Measurements from ENCODE around the gene GLT6D1. TPM values are rescaled to one million over a fixed set of nuclear protein-coding genes. Genes with fewer than 3 reads are reported as not detected.

Gene GLT6D1
- total RNA-seq, 1 experiment from 2014 or later = not detected

- Histone ChIP-seq H2AFZ (no peak overlapping the region), H3K79me2 (ENCODE audit: low read depth) (no peaks in the 10 kb centered on the region), H3K9me2 (ENCODE audit: insufficient read depth) (no peaks in the 10 kb centered on the region), H3K4me1 (replicated peaks; ENCODE audit: insufficient read depth) (no peaks in the 10 kb centered on the region), H3K4me3 (no peak overlapping the region), H3K9me3 (ENCODE audit: insufficient read depth, low read depth) (no peaks in the 10 kb centered on the region), H3K4me2 (no peak overlapping the region), H3K27ac (no peak overlapping the region), H3K36me3 (ENCODE audit: low read depth) (no peaks in the 10 kb centered on the region), H3F3A (ENCODE audit: insufficient read depth, low read depth) (no peaks in the 10 kb centered on the region), H4K20me1 (ENCODE audit: insufficient read depth) (no peaks in the 10 kb centered on the region), H3K27me3 (ENCODE audit: insufficient read depth, low read depth) (peaks cover 76% of the 10 kb centered on the region)
- BruUV-seq (replicated peaks) = no TSS peak
- ChIA-PET POLR2A (ENCODE audit: unreplicated experiment) (interaction anchor here (0.6 kb wide), 1 partner anchor 584 kb away, joined by 4 read pairs; no protein-coding TSS in a partner anchor), CTCF (no interaction called here)
- TF ChIP-seq EZH2 (IDR thresholded peaks at IDR 0.05; ENCODE audit: low read depth) (no peak), CTCF (conservative IDR thresholded peaks at IDR 0.05) (no peak)
- intact Hi-C loops (cut with micrococcal nuclease; ENCODE audit: unreplicated experiment) = no loop called here
- no peak for DNase-seq
These were observed 39.1 kb upstream of the GLT6D1 start for GRCh38 chr9:135678236-135679017.

- TF ChIP-seq CTCF (conservative IDR thresholded peaks at IDR 0.05) = no peak
- no peak overlapping the region for H3K27ac ChIP-seq
- H3K79me2 ChIP-seq (ENCODE audit: low read depth) = no peaks in the 10 kb centered on the region
- POLR2A ChIA-PET (ENCODE audit: unreplicated experiment) = no interaction called here
- H3K36me3 ChIP-seq (ENCODE audit: low read depth) = no peaks in the 10 kb centered on the region
- CTCF ChIA-PET = no interaction called here
- H3K4me2 ChIP-seq = no peak overlapping the region
- DNase-seq = no peak
- H3K27me3 ChIP-seq (ENCODE audit: insufficient read depth, low read depth) = peaks cover 74% of the 10 kb centered on the region
- no peaks in the 10 kb centered on the region for H3K9me2 ChIP-seq (ENCODE audit: insufficient read depth)
- H3F3A ChIP-seq (ENCODE audit: insufficient read depth, low read depth) = no peaks in the 10 kb centered on the region
- H3K4me3 ChIP-seq = no peak overlapping the region
- H3K4me1 ChIP-seq (replicated peaks; ENCODE audit: insufficient read depth) = no peaks in the 10 kb centered on the region
- H3K9me3 ChIP-seq (ENCODE audit: insufficient read depth, low read depth) = no peaks in the 10 kb centered on the region
- no peak overlapping the region for H2AFZ ChIP-seq
- no TSS peak for BruUV-seq (replicated peaks)
- intact Hi-C loops (cut with micrococcal nuclease; ENCODE audit: unreplicated experiment) = no loop called here
- no peaks in the 10 kb centered on the region for H4K20me1 ChIP-seq (ENCODE audit: insufficient read depth)
These were observed 38.4 kb upstream of the GLT6D1 start for GRCh38 chr9:135677641-135678168.

- H4K20me1 ChIP-seq (ENCODE audit: insufficient read depth) = no peaks in the 10 kb centered on the region
- ChIA-PET POLR2A (ENCODE audit: unreplicated experiment) (no interaction called here), CTCF (no interaction called here)
- intact Hi-C loops (cut with micrococcal nuclease; ENCODE audit: unreplicated experiment) = no loop called here
- H3K9me2 ChIP-seq (ENCODE audit: insufficient read depth) = no peaks in the 10 kb centered on the region
- H3K27me3 ChIP-seq (ENCODE audit: insufficient read depth, low read depth) = peaks cover 72% of the 10 kb centered on the region
- no peaks in the 10 kb centered on the region for H3K36me3 ChIP-seq (ENCODE audit: low read depth)
- no peaks in the 10 kb centered on the region for H3K79me2 ChIP-seq (ENCODE audit: low read depth)
- H2AFZ ChIP-seq = no peak overlapping the region
- H3K4me2 ChIP-seq = no peak overlapping the region
- DNase-seq = no peak
- H3K27ac ChIP-seq = no peak overlapping the region
- no peak for TF ChIP-seq CTCF (conservative IDR thresholded peaks at IDR 0.05)
- TF ChIP-seq EZH2 (IDR thresholded peaks at IDR 0.05; ENCODE audit: low read depth) = no peak
- H3F3A ChIP-seq (ENCODE audit: insufficient read depth, low read depth) = no peaks in the 10 kb centered on the region
- no peaks in the 10 kb centered on the region for H3K4me1 ChIP-seq (replicated peaks; ENCODE audit: insufficient read depth)
- no peak overlapping the region for H3K4me3 ChIP-seq
- H3K9me3 ChIP-seq (ENCODE audit: insufficient read depth, low read depth) = no peaks in the 10 kb centered on the region
- no TSS peak for BruUV-seq (replicated peaks)
These were observed 37.6 kb upstream of the GLT6D1 start for GRCh38 chr9:135676891-135677290.

Data from PC-9 (cell line).